OCI-LY7 (cell line): ENCODE data around the gene DPEP1. TPM values are rescaled to one million over a fixed set of nuclear protein-coding genes. Genes with fewer than 3 reads are reported as not detected.
"Not testable (repeated sequence)": the region's sequence is repeated elsewhere in the genome, so short reads cannot be mapped to it uniquely, and the experiment has no call there.

Experiments used
- BruUV-seq: library from RNA; stranded (reverse); fragments of 400-500 nt; replicated peaks from 2 replicates; lab custom pipeline; 2021; lab: Mats Ljungman, UMichigan
- CTCF ChIA-PET: fragments of 300-600 bp; sonication (Branson Sonifier 250); formaldehyde crosslinking; loops from one replicate; lab custom pipeline; 2022; ENCODE audit warnings: antibody characterized with exemption; ENCODE audit not compliant: unreplicated experiment; lab: Charles Lee
- POLR2A ChIA-PET: fragments of 300-600 bp; sonication (Branson Sonifier 250); formaldehyde crosslinking; loops from one replicate; lab custom pipeline; 2022; ENCODE audit warnings: antibody characterized with exemption; lab: Charles Lee
- DNase-seq: peaks from one replicate; pipeline ENCODE4 v3.0.0-alpha.2; 2015; ENCODE audit warnings: low spot score
- H2AFZ ChIP-seq: fragments of 200-600 bp; sonication (generic), shearing (Covaris generic); 2 replicates; pipeline ENCODE4 v1.6.1; 2014; ENCODE audit warnings: mild to moderate bottlenecking, antibody characterized with exemption, low read length, moderate library complexity
- H3K27ac ChIP-seq: fragments of 200-600 bp; sonication (generic); 2 replicates; pipeline ENCODE4 v1.5.1; 2014; ENCODE audit warnings: mixed run types, low read depth, mild to moderate bottlenecking, moderate library complexity, low read length, inconsistent platforms; ENCODE audit not compliant: poor library complexity, severe bottlenecking
- H3K36me3 ChIP-seq: fragments of 200-600 bp; sonication (generic); 2 replicates; pipeline ENCODE4 v1.6.1; 2014; ENCODE audit warnings: mild to moderate bottlenecking, antibody characterized with exemption, low read length, moderate library complexity, mixed read lengths; ENCODE audit not compliant: insufficient read depth
- H3K4me1 ChIP-seq: fragments of 200-600 bp; sonication (generic); 2 replicates; pipeline ENCODE4 v1.5.1; 2014; ENCODE audit warnings: mild to moderate bottlenecking, low read length; ENCODE audit not compliant: insufficient read depth, poor library complexity, severe bottlenecking
- H3K4me2 ChIP-seq: fragments of 200-600 bp; sonication (generic); 2 replicates; pipeline ENCODE4 v1.6.1; 2014; ENCODE audit warnings: mild to moderate bottlenecking, low read length
- H3K4me3 ChIP-seq: fragments of 200-600 bp; sonication (generic); 2 replicates; pipeline ENCODE4 v1.5.1; 2014; ENCODE audit warnings: mild to moderate bottlenecking, low read depth, low read length; ENCODE audit not compliant: poor library complexity, severe bottlenecking
- H3K79me2 ChIP-seq: fragments of 200-600 bp; sonication (generic); 2 replicates; pipeline ENCODE4 v1.6.1; 2016; ENCODE audit warnings: low read depth, mild to moderate bottlenecking, low read length, moderate library complexity, mixed read lengths; ENCODE audit not compliant: insufficient read depth
- H3K9me2 ChIP-seq: fragments of 200-600 bp; sonication (generic); 2 replicates; pipeline ENCODE4 v1.6.1; 2016; ENCODE audit warnings: mild to moderate bottlenecking, low read length, mixed read lengths; ENCODE audit not compliant: insufficient read depth
- H3K9me3 ChIP-seq: fragments of 200-600 bp; sonication (generic); 2 replicates; pipeline ENCODE4 v1.6.1; 2014; ENCODE audit warnings: mild to moderate bottlenecking, mixed run types, low read length, mixed read lengths
- H4K20me1 ChIP-seq: fragments of 200-600 bp; sonication (generic); 2 replicates; pipeline ENCODE4 v1.6.1; 2014; ENCODE audit warnings: mild to moderate bottlenecking, antibody characterized with exemption, low read length, moderate library complexity, mixed read lengths; ENCODE audit not compliant: insufficient read depth
- EZH2phosphoT487 ChIP-seq: fragments of 200-600 bp; sonication (generic); IDR thresholded peaks from 2 replicates; pipeline ENCODE4 v1.6.1; 2018; ENCODE audit warnings: low read depth, borderline replicate concordance, mild to moderate bottlenecking, mixed run types, antibody characterized with exemption, low read length, moderate library complexity, mixed read lengths
- intact Hi-C: fragments of 100-400 bp; cut with micrococcal nuclease; formaldehyde crosslinking; loops from one replicate; pipeline ENCODE4 v1.10.0; 2022; ENCODE audit not compliant: unreplicated experiment
- total RNA-seq, 2 experiments: library from RNA; depleted of rRNA in 1 of 2; stranded (reverse); fragments of >200 nt in 1 of 2; shearing (Covaris generic) in 1 of 2; gene quantifications; 2 replicates each; pipeline ENCODE4 v1.2.3, GENCODE V29; 2014 to 2022
- TF ChIP-seq, protein P1 (sequence below): fragments of 200-600 bp; sonication (generic); conservative IDR thresholded peaks from 2 replicates; pipeline ENCODE4 v1.5.1; 2014; ENCODE audit warnings: mild to moderate bottlenecking, antibody characterized with exemption, low read length, moderate library complexity, mixed read lengths

DPEP1 gene
- total RNA-seq, 2 experiments from 2014 or later: not detected

DNA sequence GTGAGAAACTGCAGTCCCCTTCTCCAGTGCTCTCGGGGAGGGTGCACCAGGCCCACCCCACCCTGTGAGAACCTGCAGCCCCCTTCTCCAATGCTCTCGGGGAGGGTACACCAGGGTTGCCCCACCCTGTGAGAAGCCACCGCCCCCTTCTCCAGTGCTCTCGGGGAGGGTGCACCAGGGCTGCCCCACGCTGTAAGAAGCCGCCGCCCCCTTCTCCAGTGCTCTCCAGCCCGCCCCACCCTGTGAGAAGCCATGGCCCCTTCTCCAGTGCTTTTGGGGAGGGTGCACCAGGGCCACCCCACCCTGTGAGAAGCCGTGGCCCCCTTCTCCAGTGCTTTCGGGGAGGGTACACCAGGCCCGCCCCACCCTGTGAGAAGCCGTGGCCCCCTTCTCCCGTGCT lies 56.3 kb downstream of the DPEP1 start:
- intact Hi-C loops: no loop called here
- BruUV-seq: no TSS peak
- Histone ChIP-seq H3K36me3 (no peaks in the 10 kb centered on the region; the same call in 1 of the 2 replicates), H3K4me2 (no peak overlapping the region), H3K9me3 (no peaks in the 10 kb centered on the region), H4K20me1 (no peaks in the 10 kb centered on the region), H3K4me1 (no peaks in the 10 kb centered on the region), H2AFZ (no peak overlapping the region), H3K9me2 (no peaks in the 10 kb centered on the region), H3K79me2 (no peaks in the 10 kb centered on the region), H3K4me3 (no peak overlapping the region), H3K27ac (no peak overlapping the region)
- TF ChIP-seq EZH2phosphoT487: no peak
- TF ChIP-seq, protein P1, sequence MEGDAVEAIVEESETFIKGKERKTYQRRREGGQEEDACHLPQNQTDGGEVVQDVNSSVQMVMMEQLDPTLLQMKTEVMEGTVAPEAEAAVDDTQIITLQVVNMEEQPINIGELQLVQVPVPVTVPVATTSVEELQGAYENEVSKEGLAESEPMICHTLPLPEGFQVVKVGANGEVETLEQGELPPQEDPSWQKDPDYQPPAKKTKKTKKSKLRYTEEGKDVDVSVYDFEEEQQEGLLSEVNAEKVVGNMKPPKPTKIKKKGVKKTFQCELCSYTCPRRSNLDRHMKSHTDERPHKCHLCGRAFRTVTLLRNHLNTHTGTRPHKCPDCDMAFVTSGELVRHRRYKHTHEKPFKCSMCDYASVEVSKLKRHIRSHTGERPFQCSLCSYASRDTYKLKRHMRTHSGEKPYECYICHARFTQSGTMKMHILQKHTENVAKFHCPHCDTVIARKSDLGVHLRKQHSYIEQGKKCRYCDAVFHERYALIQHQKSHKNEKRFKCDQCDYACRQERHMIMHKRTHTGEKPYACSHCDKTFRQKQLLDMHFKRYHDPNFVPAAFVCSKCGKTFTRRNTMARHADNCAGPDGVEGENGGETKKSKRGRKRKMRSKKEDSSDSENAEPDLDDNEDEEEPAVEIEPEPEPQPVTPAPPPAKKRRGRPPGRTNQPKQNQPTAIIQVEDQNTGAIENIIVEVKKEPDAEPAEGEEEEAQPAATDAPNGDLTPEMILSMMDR: no peak
- no peak for DNase-seq
- CTCF ChIA-PET: no interaction called here
- POLR2A ChIA-PET: no interaction called here

- Histone ChIP-seq H3K9me3 (no peaks in the 10 kb centered on the region), H4K20me1 (no peaks in the 10 kb centered on the region), H3K79me2 (no peaks in the 10 kb centered on the region), H3K27ac (no peak overlapping the region), H3K36me3 (no peaks in the 10 kb centered on the region; the same call in 1 of the 2 replicates), H3K4me2 (no peak overlapping the region), H3K4me1 (no peaks in the 10 kb centered on the region), H2AFZ (no peak overlapping the region), H3K9me2 (no peaks in the 10 kb centered on the region), H3K4me3 (no peak overlapping the region)
- TF ChIP-seq EZH2phosphoT487: no peak
- TSS peak; percentile 45 for BruUV-seq
- ChIA-PET CTCF (no interaction called here), POLR2A (interaction anchor here (0.6 kb wide), 1 partner anchor 13 kb away, joined by 3 read pairs; no protein-coding TSS in a partner anchor)
- no peak for DNase-seq
- intact Hi-C loops: no loop called here
Observed at GRCh38 chr16:89670496-89671431, 57.3 kb downstream of the DPEP1 start.

- H3K4me3 ChIP-seq, H3K4me1 ChIP-seq, H3K36me3 ChIP-seq, H3K27ac ChIP-seq, H3K79me2 ChIP-seq, DNase-seq, H2AFZ ChIP-seq, H4K20me1 ChIP-seq, CTCF ChIA-PET, H3K4me2 ChIP-seq, H3K9me3 ChIP-seq, BruUV-seq, intact Hi-C loops, H3K9me2 ChIP-seq: not testable (repeated sequence)
- POLR2A ChIA-PET: interaction anchor here (0.6 kb wide), 1 partner anchor 107 kb away, joined by 3 read pairs; no protein-coding TSS in a partner anchor
Observed at GRCh38 chr16:89671565-89671964, 58.1 kb downstream of the DPEP1 start.
